Motor neuron (in vitro differentiated cells): ENCODE results near the gene ZSCAN5A. TPM values are rescaled to one million over a fixed set of nuclear protein-coding genes. Genes with fewer than 3 reads are reported as not detected.

Experiments
- ATAC-seq, 8 experiments: fragments of 200-7000 bp; cut with Tn5 transposase; replicated peaks in 6 of 8; 2 replicates each; pipeline ENCODE4 v1.8.0; 2021; ENCODE audit warnings: mild to moderate bottlenecking in 8 of 8, moderate library complexity in 8 of 8
- H3K27ac ChIP-seq, 2 donors: fragments of 250-450 bp; sonication (Bioruptor Pico); 2 replicates each; pipeline ENCODE4 v1.9.0; 2021; ENCODE audit warnings: antibody characterized with exemption in 2 of 2, mild to moderate bottlenecking in 2 of 2, moderate library complexity in 1 of 2
- H3K4me1 ChIP-seq, 2 donors: fragments of 250-450 bp; sonication (Bioruptor Pico); replicated peaks in 1 of 2; 2 replicates each; pipeline ENCODE4 v1.6.1; 2021; ENCODE audit warnings: antibody characterized with exemption in 2 of 2, mild to moderate bottlenecking in 2 of 2, moderate library complexity in 1 of 2
- H3K4me3 ChIP-seq, 5 donors: fragments of 250-450 bp; sonication (Bioruptor Pico); 2 replicates each; pipeline ENCODE4 v1.9.0; 2021; ENCODE audit warnings: antibody characterized with exemption in 5 of 5, mild to moderate bottlenecking in 5 of 5, moderate library complexity in 4 of 5
- WGBS, 10 experiments: fragments of 450-650 bp; shearing (Covaris generic); methylation state at CpG; one replicate each; pipeline ENCODE4 v1.0.0; 2022; 5-methylcytosine and 5-hydroxymethylcytosine counted together
- in situ Hi-C, 9 experiments: fragments of 400-800 bp; cut with MboI; loops; one replicate each; pipeline ENCODE4 v1.15.0; 2021; ENCODE audit warnings: low sequenced_read_pairs in 9 of 9, low pct_unique_long_range_greater_than_20kb in 2 of 9; ENCODE audit not compliant: unreplicated experiment in 9 of 9
- total RNA-seq, 8 experiments: library from RNA; unstranded; fragments of 300-600 nt; gene quantifications; 2 replicates each; pipeline versions ENCODE4 v1.2.3 to v1.2.4, GENCODE V29; 2022

Gene ZSCAN5A
- total RNA-seq, 8 experiments from 2014 or later = 5.2 to 21.4 (median 7.0) TPM

DNA sequence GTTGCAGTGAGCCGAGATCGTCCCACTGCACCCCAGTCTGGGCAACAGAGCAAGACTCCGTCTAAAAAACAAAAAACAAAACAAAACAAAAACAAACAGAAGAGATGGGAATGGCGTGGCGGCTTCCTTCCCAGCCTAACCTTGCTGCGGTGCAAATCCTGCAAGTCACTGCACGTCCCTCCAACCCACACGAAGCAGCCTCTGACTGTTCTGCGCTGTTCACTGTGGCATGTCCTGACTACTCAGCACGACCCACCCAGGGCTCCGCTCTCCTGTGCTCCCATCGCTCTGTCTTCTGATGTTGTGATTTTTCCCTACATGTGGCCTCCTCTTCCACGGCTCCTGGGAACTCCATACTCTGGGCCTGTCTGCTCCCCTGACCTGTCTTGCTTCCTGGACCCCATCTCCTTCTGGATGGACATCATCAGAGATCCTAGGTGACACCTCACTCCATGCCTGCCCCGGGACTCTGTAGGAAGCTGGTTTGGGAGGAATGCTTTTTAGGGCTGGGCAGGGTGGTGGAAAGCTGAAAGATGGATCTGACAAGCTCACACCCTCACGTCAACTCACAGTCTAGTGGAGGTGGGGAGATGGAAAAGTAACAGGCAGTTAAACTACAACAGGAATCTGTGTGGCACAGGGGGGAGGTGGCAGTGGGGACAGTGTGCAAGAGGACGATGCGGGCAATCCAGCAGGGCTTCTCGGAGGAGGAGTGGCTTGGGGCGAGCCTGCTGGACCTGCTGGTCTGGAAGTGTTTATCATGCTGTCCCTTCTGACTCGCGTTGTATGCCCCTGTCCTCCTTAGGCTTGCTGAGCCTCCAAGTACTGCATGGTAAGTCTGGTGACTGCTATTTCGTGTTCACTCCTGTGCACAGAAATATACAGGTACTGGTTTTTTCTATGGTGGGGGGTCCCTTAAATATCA lies 18.8 kb downstream of the ZSCAN5A start:
- in situ Hi-C loops = no loop called here
- ATAC-seq = no peak
- Histone ChIP-seq H3K4me3 (no peak overlapping the region), H3K4me1 (peaks cover 0 to 9% of the 10 kb centered on the region in 2 donors), H3K27ac (no peak overlapping the region)
- 80 to 100% (median 91%) methylated on average over 2 to 11 of the region's 22 CpGs for WGBS, 10 experiments

DNA sequence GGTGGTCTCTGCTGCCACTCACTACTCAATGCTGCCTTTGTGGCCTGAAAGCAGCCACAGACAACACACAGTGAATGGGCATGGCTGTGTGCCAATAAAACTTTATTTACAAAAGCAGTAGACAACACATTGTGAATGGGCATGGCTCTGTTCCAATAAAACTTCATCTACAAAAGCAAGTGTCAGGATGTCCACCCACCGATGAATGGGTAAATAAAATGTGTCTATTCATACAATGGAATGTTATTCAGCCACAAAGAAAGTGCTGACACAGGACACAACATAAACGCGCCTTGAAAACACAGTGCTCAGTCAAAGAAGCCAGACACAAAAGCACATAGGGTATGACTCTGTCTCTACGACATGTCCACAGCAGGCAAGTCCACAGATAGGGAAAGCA lies 20.1 kb downstream of the ZSCAN5A start:
- H3K27ac ChIP-seq = peak overlapping the region in 1 of 2 donors; percentile 81
- in situ Hi-C loops = no loop called here
- no peak overlapping the region for H3K4me3 ChIP-seq
- peaks cover 0 to 9% of the 10 kb centered on the region in 2 donors for H3K4me1 ChIP-seq
- peak in 5 of 8 experiments; percentile 67 to 98 (median 98) for ATAC-seq
- WGBS, 10 experiments = 0 to 83% (median 50%) methylated on average over 1 to 4 of the region's 4 CpGs; no CpG with 5 or more reads in 5 of the 10 experiments

DNA sequence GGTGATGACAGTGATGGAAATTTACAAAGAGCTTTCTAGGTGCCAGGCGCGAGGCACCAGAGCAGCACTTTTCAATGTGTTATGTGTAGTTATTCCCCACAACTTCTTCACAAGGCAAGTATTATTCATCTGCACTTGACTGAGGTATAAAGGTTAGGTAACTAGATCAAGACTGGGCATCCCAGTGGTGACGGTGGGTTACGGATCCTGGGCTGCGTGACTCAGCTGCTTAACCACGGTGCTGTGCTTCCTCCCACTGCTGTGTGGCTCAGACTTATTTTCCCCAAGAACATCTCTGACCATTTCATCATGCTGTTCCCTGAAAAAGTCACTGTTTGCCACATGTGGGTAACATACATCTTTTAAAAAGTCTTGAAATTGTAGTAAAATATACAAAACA lies 22.8 kb downstream of the ZSCAN5A start:
- Histone ChIP-seq H3K4me3 (no peak overlapping the region), H3K27ac (no peak overlapping the region), H3K4me1 (peaks cover 0 to 9% of the 10 kb centered on the region in 2 donors)
- no peak for ATAC-seq
- in situ Hi-C loops = no loop called here
- WGBS, 10 experiments = 83 to 100% (median 94%) methylated on average over 2 to 6 of the region's 6 CpGs; no CpG with 5 or more reads in 3 of the 10 experiments

DNA sequence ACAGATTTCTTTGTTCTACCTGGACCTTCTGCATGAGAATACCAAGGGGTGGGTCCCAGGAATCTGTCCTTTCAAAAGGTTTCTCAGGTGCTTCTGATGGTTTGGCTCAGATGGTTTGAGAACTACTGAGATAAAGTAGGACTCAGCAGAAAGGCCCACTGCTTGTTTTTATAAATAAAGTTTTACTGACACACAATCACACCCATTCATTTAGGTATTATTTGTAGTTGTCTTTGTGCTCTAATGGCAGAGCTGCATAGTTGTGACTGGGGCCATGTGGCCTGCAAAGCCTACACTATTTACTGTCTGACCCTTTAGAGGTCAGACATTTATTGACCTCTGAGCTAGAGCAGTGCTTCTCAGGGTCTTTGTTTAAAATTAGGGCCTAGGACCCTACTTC lies 24.5 kb downstream of the ZSCAN5A start:
- H3K27ac ChIP-seq = no peak overlapping the region
- H3K4me3 ChIP-seq = no peak overlapping the region
- no peak for ATAC-seq
- peaks cover 0 to 8% of the 10 kb centered on the region in 2 donors for H3K4me1 ChIP-seq
- in situ Hi-C loops = no loop called here

DNA sequence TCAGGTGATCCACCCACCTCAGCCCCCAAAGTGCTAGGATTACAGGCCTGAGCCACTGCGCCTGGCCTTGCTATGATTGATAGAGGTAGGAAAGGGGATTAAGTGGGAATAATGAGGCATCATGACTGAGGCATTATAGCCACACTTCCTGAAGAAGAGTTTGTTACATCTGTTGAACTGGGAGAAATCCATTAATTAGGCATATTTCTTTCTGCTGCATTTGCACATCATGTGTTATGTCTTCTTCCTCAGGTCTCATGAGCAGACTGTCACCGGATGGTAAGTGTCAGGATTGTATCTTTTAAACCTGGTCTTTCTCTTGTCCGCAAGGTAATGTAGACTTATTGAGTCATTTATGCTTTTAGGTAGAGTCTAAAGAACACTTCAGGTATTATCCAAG lies 29.9 kb downstream of the ZSCAN5A start:
- Histone ChIP-seq H3K4me3 (no peak overlapping the region), H3K4me1 (no peaks in the 10 kb centered on the region), H3K27ac (no peak overlapping the region)
- WGBS, 10 experiments = 68 to 100% (median 96%) methylated on average over 1 to 3 of the region's 3 CpGs; no CpG with 5 or more reads in 1 of the 10 experiments
- in situ Hi-C loops = no loop called here
- ATAC-seq = peak in 3 of 8 experiments; percentile 81 to 99 (median 99)

DNA sequence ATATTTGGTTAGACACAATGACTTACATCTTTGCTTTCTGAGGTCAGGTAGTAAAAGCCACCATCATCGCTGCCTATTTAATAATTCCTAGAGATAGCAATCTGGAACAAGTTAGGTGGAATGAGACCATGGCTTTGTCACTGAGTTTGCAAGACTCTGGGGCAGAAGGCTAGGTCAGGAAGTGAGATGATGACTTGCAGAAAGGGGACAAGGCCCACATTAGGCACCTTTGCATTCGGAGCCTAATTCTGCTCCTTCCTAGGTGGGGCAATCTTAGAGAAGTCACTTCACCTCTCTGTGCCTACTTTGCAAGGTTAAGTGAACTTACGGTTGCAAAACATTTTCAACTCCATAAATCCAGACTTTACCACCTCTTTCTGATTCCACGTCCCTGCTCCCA lies 31.8 kb downstream of the ZSCAN5A start:
- WGBS, 10 experiments = 80 to 100% (median 94%) methylated on average over 1 to 4 of the region's 4 CpGs; no CpG with 5 or more reads in 3 of the 10 experiments
- no peak overlapping the region for H3K4me3 ChIP-seq
- in situ Hi-C loops = no loop called here
- H3K4me1 ChIP-seq = no peaks in the 10 kb centered on the region
- ATAC-seq = no peak
- H3K27ac ChIP-seq = no peak overlapping the region

DNA sequence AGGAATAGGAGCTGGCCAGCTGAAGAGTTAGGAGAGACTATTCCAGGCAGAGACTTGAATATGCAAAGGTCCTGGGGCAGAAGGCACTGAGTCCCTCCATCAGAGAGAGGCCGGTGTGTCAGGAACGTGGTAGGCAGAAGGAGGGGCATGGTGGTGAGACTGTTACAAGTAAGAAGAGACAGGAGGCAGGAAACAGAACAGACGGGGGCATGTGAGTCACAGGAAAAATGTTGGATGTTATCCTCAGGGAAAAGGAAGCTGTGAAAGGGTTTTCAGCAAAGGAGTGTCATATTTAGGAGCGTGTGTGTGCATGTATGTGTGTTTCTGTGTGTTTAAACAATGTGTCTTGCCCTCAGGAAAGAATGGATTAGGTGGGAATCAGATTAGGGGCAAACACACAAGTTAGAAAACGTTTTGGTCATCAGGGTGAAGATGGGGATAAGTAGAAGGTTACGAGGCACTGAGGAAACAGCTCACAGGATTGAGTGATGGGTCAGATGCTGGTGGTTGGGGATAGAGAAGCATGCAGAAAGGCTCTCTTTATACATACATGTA lies 41.0 kb downstream of the ZSCAN5A start:
- no peak for ATAC-seq
- WGBS, 10 experiments = 0 to 81% (median 37%) methylated on average over 1 to 6 of the region's 6 CpGs; no CpG with 5 or more reads in 2 of the 10 experiments
- H3K4me3 ChIP-seq = no peak overlapping the region
- in situ Hi-C loops = no loop called here
- no peak overlapping the region for H3K27ac ChIP-seq
- no peaks in the 10 kb centered on the region for H3K4me1 ChIP-seq

DNA sequence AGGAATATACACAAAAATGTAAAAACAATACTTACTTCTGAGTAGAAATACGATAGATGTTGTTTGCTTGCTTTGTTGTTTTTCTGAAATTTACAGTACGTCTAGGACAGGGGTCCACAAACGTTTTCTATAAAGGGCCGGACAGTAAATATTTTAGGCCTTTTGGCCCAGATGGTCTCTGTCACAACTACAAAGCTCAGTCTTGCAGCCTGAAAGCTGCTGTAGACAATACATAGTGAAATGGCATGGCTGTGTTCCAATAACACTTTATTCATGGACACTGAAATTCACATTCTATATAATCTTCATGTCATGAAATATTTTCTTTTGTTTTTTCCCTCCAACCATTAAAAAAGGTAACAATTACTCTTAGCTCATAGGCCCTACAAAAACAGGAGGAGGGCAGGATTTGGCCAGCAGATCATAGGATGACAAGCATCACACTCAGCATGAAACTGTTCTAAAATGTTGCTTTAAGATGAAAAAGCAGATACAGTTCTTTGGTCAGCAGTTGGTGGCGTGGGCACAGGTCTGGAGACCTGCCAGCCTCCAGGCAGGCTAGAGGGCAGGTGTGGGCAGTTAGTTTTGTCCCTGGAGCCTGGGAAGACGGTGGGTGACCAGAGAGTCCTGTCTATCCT lies 42.4 kb downstream of the ZSCAN5A start, which contains the start of gene EDDM13:
Gene EDDM13 (plus strand): TSS at position 588 of the 638 bp plus-strand sequence. CDS start 87 bp downstream, outside the sequence.
- in situ Hi-C loops = no loop called here
- no peak within 1 kb of the TSS for H3K27ac ChIP-seq
- 60 to 100% (median 85%) methylated on average over 1 to 6 of the region's 6 CpGs; no CpG with 5 or more reads in 2 of the 10 experiments for WGBS, 10 experiments
- no peak for ATAC-seq
- H3K4me3 ChIP-seq = no peak within 1 kb of the TSS
- no peaks in the 10 kb centered on the region for H3K4me1 ChIP-seq

DNA sequence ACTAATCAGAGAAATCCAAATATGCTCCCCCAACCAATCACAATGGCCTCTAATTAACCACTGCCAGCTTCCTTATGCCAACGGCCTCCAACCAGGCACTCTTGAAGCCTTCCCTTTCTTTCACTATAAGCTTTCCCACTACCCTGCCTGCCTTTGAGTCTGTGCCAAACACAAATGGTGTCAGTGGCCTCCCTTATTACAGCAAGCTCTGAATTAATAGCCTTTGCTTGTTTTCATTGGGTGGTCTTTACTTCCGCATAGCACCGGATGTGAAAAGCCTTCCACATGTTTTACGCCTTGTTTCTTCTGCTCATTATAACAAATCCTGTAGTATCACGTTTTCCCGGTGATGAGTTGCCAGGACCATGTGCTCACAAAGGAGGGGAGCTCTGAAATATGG lies 43.5 kb downstream of the ZSCAN5A start:
- no peak overlapping the region for H3K27ac ChIP-seq
- in situ Hi-C loops = no loop called here
- no peak overlapping the region for H3K4me3 ChIP-seq
- WGBS, 10 experiments = 67 to 100% (median 90%) methylated on average over 1 to 5 of the region's 6 CpGs
- ATAC-seq = peak in 1 of 8 experiments; percentile 36
- no peaks in the 10 kb centered on the region for H3K4me1 ChIP-seq

DNA sequence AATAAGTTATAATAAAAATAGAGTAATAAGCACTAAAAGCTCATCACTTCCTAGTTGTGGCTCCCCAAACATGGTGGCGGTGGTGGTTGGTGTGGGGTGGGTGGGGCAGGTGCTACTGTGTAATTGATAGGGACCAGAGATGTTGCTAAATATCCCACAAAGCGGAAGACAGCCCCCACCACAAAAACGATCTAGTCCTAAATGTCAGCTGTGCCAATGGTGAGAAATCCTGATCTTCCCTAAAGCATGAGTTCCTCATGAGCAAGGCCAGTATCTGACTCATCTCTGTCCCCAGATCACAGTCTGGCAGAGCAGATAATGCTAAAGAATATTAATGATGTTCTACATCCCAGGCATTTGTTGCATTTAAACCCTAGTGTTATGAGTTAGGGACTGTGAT lies 44.0 kb downstream of the ZSCAN5A start:
- Histone ChIP-seq H3K4me3 (no peak overlapping the region), H3K27ac (no peak overlapping the region), H3K4me1 (no peaks in the 10 kb centered on the region)
- in situ Hi-C loops = no loop called here
- WGBS, 10 experiments = 40 to 100% methylated on average over 1 of the region's 3 CpGs; no CpG with 5 or more reads in 8 of the 10 experiments
- no peak for ATAC-seq

DNA sequence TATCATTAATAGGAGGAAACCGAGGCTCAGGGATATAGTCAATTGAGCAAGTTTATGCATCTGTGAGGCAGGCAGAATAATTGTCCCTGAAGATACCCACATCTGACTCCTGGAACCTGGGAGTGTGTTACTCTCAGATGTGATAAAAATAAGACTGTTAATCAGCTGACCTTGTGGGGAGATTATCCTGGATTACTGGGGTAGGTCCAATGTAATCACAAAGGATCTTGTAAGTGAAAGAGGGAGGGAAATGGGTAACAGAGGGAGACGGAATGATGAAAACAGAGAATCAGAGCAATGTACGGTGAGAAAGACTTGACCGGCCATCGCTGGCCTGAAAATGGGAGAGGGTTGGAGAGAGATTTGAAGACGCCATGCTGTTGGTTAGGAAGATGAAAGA lies 45.3 kb downstream of the ZSCAN5A start:
- Histone ChIP-seq H3K4me1 (no peaks in the 10 kb centered on the region), H3K27ac (no peak overlapping the region), H3K4me3 (no peak overlapping the region)
- no peak for ATAC-seq
- in situ Hi-C loops = no loop called here
- 50 to 100% (median 91%) methylated on average over 1 to 6 of the region's 6 CpGs for WGBS, 10 experiments

DNA sequence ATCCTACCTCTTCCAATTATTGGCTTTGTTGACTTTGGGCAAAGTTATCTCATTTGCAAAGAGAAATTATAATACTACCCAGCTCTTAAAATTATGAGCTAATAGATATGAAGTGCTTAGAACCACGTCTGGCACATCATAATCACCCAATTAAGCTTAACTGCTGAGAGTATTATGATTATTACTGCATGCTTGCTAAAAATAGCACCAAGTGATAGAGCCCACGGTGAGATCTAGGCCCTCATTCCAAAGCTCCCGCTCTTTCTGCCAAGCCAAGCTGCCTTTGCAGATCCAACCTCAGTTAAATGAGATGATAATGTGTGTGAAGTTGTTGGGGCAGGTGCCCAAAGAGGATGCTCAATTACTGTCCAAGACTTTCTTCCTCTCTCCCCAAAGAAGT lies 48.6 kb downstream of the ZSCAN5A start:
- no peak for ATAC-seq
- in situ Hi-C loops = no loop called here
- no peaks in the 10 kb centered on the region for H3K4me1 ChIP-seq

DNA sequence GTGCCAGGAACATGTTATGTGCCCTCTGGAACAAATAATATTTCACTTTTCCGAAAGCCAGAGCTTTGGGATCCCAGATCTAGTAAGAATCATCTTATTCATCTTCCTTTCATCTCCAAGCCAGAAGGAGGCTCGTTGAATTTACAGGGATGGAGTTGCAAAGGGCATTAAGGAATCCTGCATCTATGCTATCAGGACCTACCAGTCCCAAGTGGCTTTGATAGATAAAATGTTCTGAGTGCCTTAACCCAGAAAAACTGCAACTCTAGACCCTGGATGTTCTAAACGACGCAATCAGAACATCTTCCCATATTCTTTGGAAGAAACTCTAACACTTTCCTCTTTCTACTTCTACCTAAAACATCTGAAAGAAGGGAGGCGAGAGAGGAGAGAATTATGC lies 51.3 kb downstream of the ZSCAN5A start:
- ATAC-seq = no peak
- WGBS, 10 experiments = 69 to 100% (median 81%) methylated on average over 1 to 5 of the region's 5 CpGs; no CpG with 5 or more reads in 4 of the 10 experiments
- no peaks in the 10 kb centered on the region for H3K4me1 ChIP-seq
- in situ Hi-C loops = no loop called here
- H3K27ac ChIP-seq = no peak overlapping the region
- no peak overlapping the region for H3K4me3 ChIP-seq

More for the DNA sequence above, 48.6 kb downstream of the ZSCAN5A start:
- H3K27ac ChIP-seq = no peak overlapping the region
- no peak overlapping the region for H3K4me3 ChIP-seq
- 0 to 77% (median 60%) methylated on average over 1 to 3 of the region's 3 CpGs; no CpG with 5 or more reads in 5 of the 10 experiments for WGBS, 10 experiments
